HEK293 (cell line): ENCODE results near the gene PPA1.

Source experiments
- GLIS1 ChIP-seq: fragments of 450-650 bp; formaldehyde crosslinking; IDR thresholded peaks from 2 replicates; pipeline ENCODE4 v1.5.1; 2016; ENCODE audit warnings: missing biosample characterization, missing genetic modification characterization
- HIC1 ChIP-seq: fragments of 450-650 bp; formaldehyde crosslinking; IDR thresholded peaks from 2 replicates; pipeline ENCODE4 v1.5.1; 2016; ENCODE audit warnings: missing biosample characterization, missing genetic modification characterization
- HOXC10 ChIP-seq: sonication (generic); formaldehyde crosslinking; IDR thresholded peaks from 2 replicates; pipeline ENCODE4 v1.8.1; 2023; ENCODE audit warnings: mild to moderate bottlenecking, missing genetic modification reagents
- ZBTB17 ChIP-seq: fragments of 450-650 bp; formaldehyde crosslinking; IDR thresholded peaks from 2 replicates; pipeline ENCODE4 v1.5.1; 2016; ENCODE audit warnings: missing biosample characterization, missing genetic modification characterization
- ZBTB20 ChIP-seq: fragments of 450-650 bp; formaldehyde crosslinking; IDR thresholded peaks from 2 replicates; pipeline ENCODE4 v1.5.1; 2016; ENCODE audit warnings: missing biosample characterization, missing genetic modification characterization
- ZFP69B ChIP-seq: fragments of 450-650 bp; formaldehyde crosslinking; IDR thresholded peaks from 2 replicates; pipeline ENCODE4 v1.5.1; 2016; ENCODE audit warnings: missing biosample characterization, missing genetic modification characterization
- ZNF138 ChIP-seq: fragments of 450-650 bp; formaldehyde crosslinking; IDR thresholded peaks from 2 replicates; pipeline ENCODE4 v1.5.1; 2016; ENCODE audit warnings: missing biosample characterization, missing genetic modification characterization, borderline replicate concordance
- ZNF148 ChIP-seq: fragments of 450-650 bp; formaldehyde crosslinking; IDR thresholded peaks from 2 replicates; pipeline ENCODE4 v1.5.0; 2017; ENCODE audit warnings: missing biosample characterization, missing genetic modification characterization, borderline replicate concordance
- ZNF184 ChIP-seq: fragments of 450-650 bp; IDR thresholded peaks from 2 replicates; pipeline ENCODE4 v1.5.1; 2018; ENCODE audit warnings: missing biosample characterization, mild to moderate bottlenecking, missing genetic modification characterization
- ZNF19 ChIP-seq: fragments of 450-650 bp; formaldehyde crosslinking; IDR thresholded peaks from 2 replicates; pipeline ENCODE4; 2016; ENCODE audit warnings: missing biosample characterization, missing genetic modification characterization, low read depth
- ZNF202 ChIP-seq: fragments of 450-650 bp; formaldehyde crosslinking; IDR thresholded peaks from 2 replicates; pipeline ENCODE4 v1.5.1; 2016; ENCODE audit warnings: missing biosample characterization, missing genetic modification characterization, borderline replicate concordance
- ZNF302 ChIP-seq: fragments of 450-650 bp; formaldehyde crosslinking; IDR thresholded peaks from 2 replicates; pipeline ENCODE4 v1.5.1; 2016; ENCODE audit warnings: missing biosample characterization, missing genetic modification characterization, low read depth
- ZNF366 ChIP-seq: fragments of 450-650 bp; formaldehyde crosslinking; conservative IDR thresholded peaks from 2 replicates; pipeline ENCODE4 v1.5.1; 2016; ENCODE audit warnings: missing biosample characterization, missing genetic modification characterization
- ZNF416 ChIP-seq: fragments of 450-650 bp; formaldehyde crosslinking; IDR thresholded peaks from 2 replicates; pipeline ENCODE4 v1.5.1; 2016; ENCODE audit warnings: missing biosample characterization, missing genetic modification characterization
- ZNF426 ChIP-seq: fragments of 450-650 bp; formaldehyde crosslinking; IDR thresholded peaks from 2 replicates; pipeline ENCODE4 v1.5.1; 2017; ENCODE audit warnings: missing biosample characterization, missing genetic modification characterization, mild to moderate bottlenecking, inconsistent platforms, moderate library complexity
- ZNF473 ChIP-seq: fragments of 450-650 bp; formaldehyde crosslinking; IDR thresholded peaks from 2 replicates; pipeline ENCODE4 v1.5.1; 2017; ENCODE audit warnings: missing biosample characterization, missing genetic modification characterization
- ZNF561 ChIP-seq: fragments of 450-650 bp; IDR thresholded peaks from 2 replicates; pipeline ENCODE4 v1.5.1; 2018; ENCODE audit warnings: missing biosample characterization, missing genetic modification characterization, borderline replicate concordance
- ZNF580 ChIP-seq: fragments of 450-650 bp; formaldehyde crosslinking; IDR thresholded peaks from 2 replicates; pipeline ENCODE4 v1.5.1; 2016; ENCODE audit warnings: missing biosample characterization, missing genetic modification characterization
- ZNF600 ChIP-seq: fragments of 450-650 bp; formaldehyde crosslinking; IDR thresholded peaks from 2 replicates; pipeline ENCODE4 v1.5.1; 2016; ENCODE audit warnings: missing biosample characterization, missing genetic modification characterization
- ZNF660 ChIP-seq: fragments of 450-650 bp; IDR thresholded peaks from 2 replicates; pipeline ENCODE4 v1.5.1; 2018; ENCODE audit warnings: missing biosample characterization, mild to moderate bottlenecking, missing genetic modification characterization
- ZNF692 ChIP-seq: fragments of 450-650 bp; formaldehyde crosslinking; IDR thresholded peaks from 2 replicates; pipeline ENCODE4 v1.5.1; 2016; ENCODE audit warnings: missing biosample characterization, missing genetic modification characterization
- ZNF701 ChIP-seq: fragments of 450-650 bp; formaldehyde crosslinking; IDR thresholded peaks from 2 replicates; pipeline ENCODE4 v1.5.1; 2016; ENCODE audit warnings: missing biosample characterization, missing genetic modification characterization
- ZNF707 ChIP-seq: fragments of 450-650 bp; formaldehyde crosslinking; IDR thresholded peaks from 2 replicates; pipeline ENCODE4 v1.5.1; 2016; ENCODE audit warnings: missing biosample characterization, missing genetic modification characterization
- ZNF792 ChIP-seq: fragments of 450-650 bp; formaldehyde crosslinking; IDR thresholded peaks from 2 replicates; pipeline ENCODE4 v1.5.1; 2016; ENCODE audit warnings: missing biosample characterization, missing genetic modification characterization
- TF ChIP-seq, protein P1 (sequence below): fragments of 450-650 bp; formaldehyde crosslinking; IDR thresholded peaks from 2 replicates; pipeline ENCODE4 v1.5.1; 2016; ENCODE audit warnings: missing biosample characterization, missing genetic modification characterization
- TF ChIP-seq, protein P2 (sequence below): fragments of 450-650 bp; formaldehyde crosslinking; IDR thresholded peaks from 2 replicates; pipeline ENCODE4 v1.5.1; 2016; ENCODE audit warnings: missing biosample characterization, missing genetic modification characterization

PPA1 gene

DNA sequence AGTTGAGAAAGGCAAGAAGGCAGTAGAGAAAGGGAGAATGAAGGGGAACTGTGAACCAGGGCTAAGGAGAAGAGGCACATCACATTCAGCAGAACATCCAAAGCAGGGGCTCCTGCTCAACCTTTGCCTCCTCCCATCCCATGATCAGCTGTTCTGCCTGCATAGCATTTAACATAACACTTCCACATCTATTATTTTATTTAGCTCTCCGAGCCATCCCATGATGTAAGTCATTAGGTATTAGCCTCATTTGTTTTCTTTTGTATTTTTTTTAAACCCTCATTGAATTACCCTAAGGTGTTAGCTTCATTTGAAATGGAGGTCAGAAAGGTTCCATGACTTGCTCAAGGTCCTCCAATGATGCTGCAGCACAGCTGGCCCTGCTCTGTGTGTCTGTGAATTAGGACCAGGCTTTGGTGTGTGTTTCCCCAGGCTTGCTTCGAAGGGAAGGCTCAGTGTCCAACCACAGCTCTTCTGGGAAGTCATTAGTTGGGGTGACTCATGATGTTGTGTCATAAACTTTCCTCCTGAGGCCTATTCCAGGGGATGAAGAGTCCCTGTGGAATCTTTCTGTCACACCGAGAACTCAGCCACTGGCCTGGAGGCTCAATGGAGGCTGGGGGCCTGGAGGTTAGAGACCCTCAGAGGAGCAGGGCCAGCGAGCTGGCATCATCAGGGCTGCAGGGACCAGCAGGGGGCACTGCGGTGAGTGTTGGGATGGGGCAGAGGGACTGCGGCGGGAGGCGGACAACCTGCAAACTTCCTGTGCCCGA is 34.1 kb upstream of the PPA1 start (continued):
- TF ChIP-seq ZBTB17 (0 out of 2 replicates have a peak, but pooled peaks have one; percentile 21), ZNF19 (no peak), ZNF426 (no peak), ZNF580 (no peak), ZNF184 (tag by site-specific recombination) (0 out of 2 replicates have a peak, but pooled peaks have one; percentile 31), ZNF600 (tag by site-specific recombination) (peak; percentile 73), ZNF416 (tag by site-specific recombination) (no peak), ZNF148 (no peak), GLIS1 (no peak), ZNF707 (no peak), ZNF366 (tag by site-specific recombination) (peak; percentile 63), ZBTB20 (tag by site-specific recombination) (no peak), ZNF660 (tag by site-specific recombination) (peak; percentile 73), ZNF302 (tag by site-specific recombination) (no peak), HIC1 (no peak), ZNF701 (tag by site-specific recombination) (no peak), ZNF692 (tag by site-specific recombination) (0 out of 2 replicates have a peak, but pooled peaks have one; percentile 15), ZNF561 (tag by site-specific recombination) (no peak), ZNF138 (tag by site-specific recombination) (no peak), HOXC10 (CRISPR knock-in tag) (no peak), ZNF473 (no peak), ZNF792 (tag by site-specific recombination) (no peak), ZFP69B (tag by site-specific recombination) (no peak), ZNF202 (tag by site-specific recombination) (no peak)
- TF ChIP-seq, protein P1, sequence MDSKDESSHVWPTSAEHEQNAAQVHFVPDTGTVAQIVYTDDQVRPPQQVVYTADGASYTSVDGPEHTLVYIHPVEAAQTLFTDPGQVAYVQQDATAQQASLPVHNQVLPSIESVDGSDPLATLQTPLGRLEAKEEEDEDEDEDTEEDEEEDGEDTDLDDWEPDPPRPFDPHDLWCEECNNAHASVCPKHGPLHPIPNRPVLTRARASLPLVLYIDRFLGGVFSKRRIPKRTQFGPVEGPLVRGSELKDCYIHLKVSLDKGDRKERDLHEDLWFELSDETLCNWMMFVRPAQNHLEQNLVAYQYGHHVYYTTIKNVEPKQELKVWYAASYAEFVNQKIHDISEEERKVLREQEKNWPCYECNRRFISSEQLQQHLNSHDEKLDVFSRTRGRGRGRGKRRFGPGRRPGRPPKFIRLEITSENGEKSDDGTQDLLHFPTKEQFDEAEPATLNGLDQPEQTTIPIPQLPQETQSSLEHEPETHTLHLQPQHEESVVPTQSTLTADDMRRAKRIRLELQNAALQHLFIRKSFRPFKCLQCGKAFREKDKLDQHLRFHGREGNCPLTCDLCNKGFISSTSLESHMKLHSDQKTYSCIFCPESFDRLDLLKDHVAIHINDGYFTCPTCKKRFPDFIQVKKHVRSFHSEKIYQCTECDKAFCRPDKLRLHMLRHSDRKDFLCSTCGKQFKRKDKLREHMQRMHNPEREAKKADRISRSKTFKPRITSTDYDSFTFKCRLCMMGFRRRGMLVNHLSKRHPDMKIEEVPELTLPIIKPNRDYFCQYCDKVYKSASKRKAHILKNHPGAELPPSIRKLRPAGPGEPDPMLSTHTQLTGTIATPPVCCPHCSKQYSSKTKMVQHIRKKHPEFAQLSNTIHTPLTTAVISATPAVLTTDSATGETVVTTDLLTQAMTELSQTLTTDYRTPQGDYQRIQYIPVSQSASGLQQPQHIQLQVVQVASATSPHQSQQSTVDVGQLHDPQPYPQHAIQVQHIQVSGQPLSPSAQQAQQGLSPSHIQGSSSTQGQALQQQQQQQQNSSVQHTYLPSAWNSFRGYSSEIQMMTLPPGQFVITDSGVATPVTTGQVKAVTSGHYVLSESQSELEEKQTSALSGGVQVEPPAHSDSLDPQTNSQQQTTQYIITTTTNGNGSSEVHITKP (tag by site-specific recombination) = 0 out of 2 replicates have a peak, but pooled peaks have one; percentile 15
- TF ChIP-seq, protein P2, sequence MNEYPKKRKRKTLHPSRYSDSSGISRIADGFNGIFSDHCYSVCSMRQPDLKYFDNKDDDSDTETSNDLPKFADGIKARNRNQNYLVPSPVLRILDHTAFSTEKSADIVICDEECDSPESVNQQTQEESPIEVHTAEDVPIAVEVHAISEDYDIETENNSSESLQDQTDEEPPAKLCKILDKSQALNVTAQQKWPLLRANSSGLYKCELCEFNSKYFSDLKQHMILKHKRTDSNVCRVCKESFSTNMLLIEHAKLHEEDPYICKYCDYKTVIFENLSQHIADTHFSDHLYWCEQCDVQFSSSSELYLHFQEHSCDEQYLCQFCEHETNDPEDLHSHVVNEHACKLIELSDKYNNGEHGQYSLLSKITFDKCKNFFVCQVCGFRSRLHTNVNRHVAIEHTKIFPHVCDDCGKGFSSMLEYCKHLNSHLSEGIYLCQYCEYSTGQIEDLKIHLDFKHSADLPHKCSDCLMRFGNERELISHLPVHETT (tag by site-specific recombination) = 0 out of 2 replicates have a peak, but pooled peaks have one; percentile 19
